ENCODE data around the gene TAOK1.
A peak's percentile ranks its signal among the peaks of the same experiment; 100 is the strongest.
"Not testable (repeated sequence)": the region's sequence is repeated elsewhere in the genome, so short reads cannot be mapped to it uniquely, and the experiment has no call there.

TAOK1 gene

DNA sequence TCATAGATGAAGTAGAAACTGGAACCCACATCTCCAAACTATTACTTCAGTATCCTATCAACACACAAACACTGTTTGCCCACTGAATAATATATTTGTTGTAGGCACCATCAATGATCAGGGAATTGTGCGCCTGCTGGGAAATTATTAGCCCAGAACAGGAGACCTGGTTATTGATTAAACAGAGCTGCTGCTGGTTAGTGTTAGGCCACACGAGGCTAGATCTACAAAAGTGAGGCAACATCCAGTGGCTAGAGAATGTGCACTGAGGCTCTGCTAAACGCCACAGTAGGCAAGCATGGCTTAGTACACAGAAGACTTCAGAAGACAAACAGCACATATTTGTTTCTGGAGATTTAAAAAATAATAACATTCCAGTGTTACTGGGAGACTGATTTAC is 165.7 kb downstream of the TAOK1 start:
- no peak for DNase-seq

GRCh38 chr17:29557085-29557738 is 167.0 kb downstream of the TAOK1 start:
- no peak for DNase-seq

GRCh38 chr17:29557739-29558116 is 167.6 kb downstream of the TAOK1 start:
- no peak for DNase-seq

DNA sequence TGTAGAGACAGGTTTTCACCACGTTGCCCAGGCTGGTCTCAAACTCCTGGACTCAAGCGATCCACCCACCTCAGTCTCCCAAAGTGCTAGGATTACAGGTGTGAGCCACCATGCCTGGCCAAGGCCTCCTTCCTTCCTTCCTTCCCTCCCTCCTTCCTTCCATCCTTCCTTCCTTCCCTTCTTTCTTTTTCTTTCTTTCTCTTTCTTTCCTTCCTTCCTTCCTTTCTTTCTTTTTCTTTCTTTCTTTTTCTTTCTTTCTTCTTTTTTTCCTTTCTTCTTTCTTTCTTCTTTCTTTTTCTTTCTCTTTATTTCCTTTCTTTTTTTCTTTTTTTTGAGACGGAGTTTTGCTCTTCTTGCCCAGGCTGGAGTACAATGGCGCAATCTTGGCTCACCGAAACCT is 168.0 kb downstream of the TAOK1 start:
- not testable (repeated sequence) for DNase-seq

DNA sequence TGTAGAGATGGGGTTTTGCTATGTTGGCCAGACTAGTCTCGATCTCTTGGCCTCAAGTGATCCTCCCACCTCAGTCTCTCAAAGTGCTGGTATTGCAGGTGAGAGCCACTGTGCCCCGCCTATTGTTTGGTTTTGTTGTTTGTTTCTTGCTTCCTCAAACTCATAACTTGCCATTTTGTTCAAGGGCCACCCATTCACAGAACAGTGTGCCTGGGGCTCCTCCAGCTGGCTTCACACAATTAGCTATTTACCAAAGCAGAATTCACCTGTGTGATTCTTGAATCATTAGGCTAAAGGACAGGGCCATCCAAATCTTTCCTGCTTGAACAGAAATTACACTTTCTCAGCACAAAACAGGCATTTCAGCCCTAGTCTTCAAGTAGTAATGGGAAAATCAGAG is 169.5 kb downstream of the TAOK1 start:
- no peak for DNase-seq

GRCh38 chr17:29560316-29560715 is 170.2 kb downstream of the TAOK1 start:
- no peak for DNase-seq

DNA sequence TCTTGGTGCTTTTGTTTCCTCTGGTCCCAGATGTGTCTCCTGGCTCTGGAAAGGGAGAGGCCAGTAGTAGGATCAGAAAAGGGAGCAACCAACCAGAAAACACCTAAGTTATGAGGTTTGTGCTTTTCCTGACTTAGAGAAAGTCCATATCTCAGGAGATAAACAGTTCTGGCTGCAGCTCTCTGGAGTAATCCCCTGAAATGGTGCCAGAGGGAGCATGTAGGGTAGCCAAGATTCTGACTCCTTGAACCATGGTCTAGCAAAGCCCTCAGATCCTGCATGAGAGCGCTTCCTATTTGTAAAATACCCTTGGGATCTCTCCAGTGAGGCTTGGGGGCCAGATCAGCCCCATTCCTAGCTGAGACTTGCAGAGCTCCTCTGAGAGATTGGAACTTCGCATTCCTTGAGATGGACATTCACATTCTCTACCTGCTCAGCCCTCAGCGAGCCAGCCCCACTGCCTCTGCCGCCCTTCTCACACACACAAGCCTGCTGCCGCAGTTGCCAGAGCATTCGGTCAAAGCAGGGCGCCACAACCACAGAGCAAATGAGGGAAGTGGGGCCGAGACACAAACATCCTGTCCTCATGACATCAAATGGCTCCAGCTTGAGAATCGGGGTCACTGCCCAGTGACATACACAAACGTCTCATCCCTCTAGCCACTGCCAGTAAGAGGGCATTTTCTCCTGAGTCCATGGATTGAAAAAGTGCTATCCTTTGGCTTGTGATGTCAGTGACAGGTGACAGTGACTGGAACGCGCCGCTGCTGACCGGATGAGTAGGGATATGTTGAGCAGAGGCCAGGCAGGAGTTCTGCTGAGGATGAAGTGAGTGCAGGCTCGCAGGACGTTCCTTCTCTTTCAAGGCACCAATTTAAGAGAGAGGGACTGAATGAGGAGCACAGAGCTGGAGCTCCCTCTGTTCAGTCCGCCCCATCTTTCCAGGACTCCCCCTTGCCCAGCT is 171.7 kb downstream of the TAOK1 start:
- DNase-seq, result no peak

- DNase-seq, result no peak
Measured at GRCh38 chr17:29562615-29563014, 172.5 kb downstream of the TAOK1 start.

DNA sequence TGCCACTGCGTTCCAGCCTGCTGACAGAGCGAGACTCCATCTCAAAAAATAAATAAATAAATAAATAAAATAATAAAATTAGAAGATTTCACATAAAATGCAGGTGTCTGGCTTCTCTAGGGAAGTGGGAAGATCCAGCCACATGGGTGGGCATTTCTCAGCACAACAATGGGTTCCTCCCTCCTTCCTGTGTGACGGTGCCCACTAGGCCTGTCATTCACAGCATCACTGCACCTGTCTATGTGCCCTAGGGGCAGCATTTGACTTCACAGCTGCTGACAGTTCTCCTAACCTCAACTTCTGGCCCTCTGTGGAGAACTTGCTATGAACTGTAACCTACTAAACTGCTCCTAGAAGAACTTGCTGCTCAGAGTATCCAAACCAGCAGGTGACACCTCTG is 173.7 kb downstream of the TAOK1 start:
- no peak for DNase-seq

DNA sequence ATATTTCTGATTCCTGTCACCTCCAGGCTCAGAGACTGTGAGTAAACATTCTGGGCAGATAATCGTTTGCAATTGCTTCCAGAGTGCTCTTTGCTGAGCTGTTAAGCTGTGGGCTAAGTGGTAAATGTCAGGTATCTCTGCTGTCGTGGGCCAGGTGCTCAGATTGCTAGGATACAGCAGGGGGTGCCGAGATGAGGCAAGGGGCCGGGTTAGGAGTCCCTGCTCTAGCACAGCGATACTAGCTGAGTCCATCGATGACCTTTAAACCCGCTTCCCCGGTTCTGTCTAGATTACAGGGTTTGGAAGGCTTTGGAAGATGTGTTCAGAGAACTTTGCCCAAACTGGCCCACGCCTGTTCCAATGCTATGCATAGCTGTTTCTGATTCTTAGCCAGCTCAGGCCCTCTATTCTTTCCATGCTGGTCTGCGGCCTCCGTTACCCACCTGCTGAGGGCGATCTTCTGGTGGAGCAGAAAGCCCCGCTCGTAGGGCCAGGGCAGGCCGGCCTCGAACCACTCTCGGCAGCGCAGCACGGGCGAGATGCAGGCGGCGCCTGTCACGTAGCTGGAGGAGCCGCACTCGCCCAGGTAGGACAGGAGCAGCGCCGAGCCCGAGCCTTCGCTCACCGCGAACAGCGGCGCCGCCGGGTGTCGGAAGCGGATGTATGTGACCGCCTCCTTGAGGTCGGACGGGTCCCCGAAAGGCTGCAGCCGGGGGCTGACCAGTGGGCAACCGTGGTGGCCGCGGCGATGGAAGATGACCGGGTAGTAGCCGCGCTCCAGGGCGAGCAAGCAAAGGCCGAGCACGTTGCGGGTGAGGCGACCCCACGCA is 175.7 kb downstream of the TAOK1 start:
- peak; percentile 10 for DNase-seq

DNA sequence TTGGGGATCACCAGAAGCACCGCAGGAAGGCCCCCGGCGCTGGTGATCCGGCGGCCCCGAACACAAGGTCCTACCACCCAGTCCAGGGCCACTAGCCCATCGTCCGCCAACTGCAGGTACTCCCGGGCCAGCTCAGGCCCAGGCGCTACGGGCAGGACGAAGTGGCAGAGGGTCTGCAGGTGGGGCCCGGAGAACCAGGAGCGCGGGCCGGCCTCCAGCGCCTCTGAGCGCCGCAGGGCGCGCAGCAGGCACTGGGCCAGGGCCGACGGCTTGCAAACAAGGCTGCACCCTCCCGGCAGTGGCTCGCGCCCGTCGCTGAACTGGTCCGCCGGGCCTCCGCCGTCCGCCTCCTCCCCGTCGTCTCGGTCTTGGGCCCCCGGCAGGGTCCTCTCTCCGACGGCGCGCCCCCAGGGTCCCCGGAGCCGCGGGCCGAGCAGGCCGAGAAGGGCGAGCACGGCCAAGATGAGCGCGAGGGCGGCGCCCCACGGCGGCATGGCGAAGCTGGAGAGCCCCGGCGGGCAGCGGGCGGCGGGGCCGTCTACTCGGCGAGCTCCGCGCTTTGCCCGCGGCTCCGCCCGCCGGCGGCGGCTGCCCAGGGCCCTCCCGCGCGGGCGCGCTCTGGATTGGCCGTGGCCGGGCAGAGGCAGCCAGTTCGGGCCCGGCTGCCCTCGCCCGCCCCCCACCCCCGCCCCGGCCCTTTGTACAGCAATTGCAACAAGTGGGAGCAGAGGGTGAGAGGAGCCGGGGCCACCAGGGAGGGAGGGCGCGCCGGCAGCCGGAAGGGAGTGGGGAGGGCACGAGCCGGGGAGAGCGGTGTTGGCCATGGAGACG is 176.5 kb downstream of the TAOK1 start, which contains the start of gene ABHD15:
Gene ABHD15 (minus strand): TSS at position 565 of the 831 bp plus-strand sequence. CDS start 71 bp downstream, at position 494.
- peak; percentile 33 for DNase-seq

GRCh38 chr17:29567304-29567553 is 177.1 kb downstream of the TAOK1 start:
- DNase-seq, result no peak

- DNase-seq, result peak; percentile 8
Measured at GRCh38 chr17:29567554-29568330, 177.6 kb downstream of the TAOK1 start.

GRCh38 chr17:29568331-29569244 is 178.4 kb downstream of the TAOK1 start, which contains the start of gene TP53I13:
Gene TP53I13, plus strand, starts transcription at chr17:29568701. Its CDS starts 58 bp downstream, at chr17:29568759.
- DNase-seq, result peak; percentile 35

DNA sequence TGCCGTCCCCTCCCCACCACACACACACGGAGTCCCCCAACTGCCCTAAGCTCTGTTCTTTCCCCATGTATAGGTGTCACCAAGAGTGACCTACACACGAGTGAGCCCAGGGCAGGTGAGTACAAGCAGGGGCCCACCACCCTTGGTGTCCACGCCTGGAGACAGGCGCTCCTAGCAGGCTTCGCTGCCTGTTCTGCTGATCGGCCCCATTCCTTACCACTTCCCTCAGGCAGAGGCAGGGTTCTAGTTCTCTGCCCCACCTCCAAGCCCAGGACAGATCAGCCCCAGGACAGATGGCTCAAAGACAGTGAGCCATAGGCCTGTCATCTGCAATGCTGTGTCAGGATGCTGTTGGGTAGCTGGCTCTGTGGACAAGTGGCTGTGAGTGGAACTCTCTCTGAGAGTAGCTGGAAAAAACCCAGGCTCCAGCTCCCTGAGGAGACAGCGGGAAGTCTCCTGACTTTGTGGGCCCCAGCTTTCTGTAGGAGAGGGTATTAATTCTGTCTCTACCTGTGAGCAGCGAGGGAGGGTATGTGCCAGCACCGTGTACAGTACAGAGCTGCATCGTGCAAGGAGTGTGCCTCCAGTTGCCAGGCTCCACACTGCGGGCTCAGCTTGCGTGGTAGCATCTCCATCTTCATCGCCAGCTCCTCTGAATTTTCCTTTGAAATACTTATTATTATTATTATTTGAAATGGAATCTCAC is 179.2 kb downstream of the TAOK1 start:
- no peak for DNase-seq

DNA sequence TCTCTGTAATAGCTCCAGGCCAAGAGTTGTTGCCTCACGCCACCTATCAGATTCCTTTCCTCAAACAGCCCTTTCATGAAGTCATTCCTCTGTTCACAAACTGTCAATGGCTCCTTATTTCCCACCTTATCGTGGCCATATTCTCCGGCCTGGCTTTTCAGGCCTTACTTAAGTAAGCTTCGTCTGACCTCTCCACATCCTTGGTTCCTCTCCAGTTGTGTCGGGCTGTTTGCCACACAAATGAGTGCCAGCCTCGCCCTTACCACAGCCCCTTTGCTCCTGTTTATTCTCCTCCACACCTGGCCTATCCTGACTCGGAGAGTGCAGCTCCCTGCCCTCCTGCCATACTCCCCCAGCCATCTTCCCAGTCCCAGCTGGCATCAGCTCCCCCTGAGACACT is 180.4 kb downstream of the TAOK1 start:
- no peak for DNase-seq

DNA sequence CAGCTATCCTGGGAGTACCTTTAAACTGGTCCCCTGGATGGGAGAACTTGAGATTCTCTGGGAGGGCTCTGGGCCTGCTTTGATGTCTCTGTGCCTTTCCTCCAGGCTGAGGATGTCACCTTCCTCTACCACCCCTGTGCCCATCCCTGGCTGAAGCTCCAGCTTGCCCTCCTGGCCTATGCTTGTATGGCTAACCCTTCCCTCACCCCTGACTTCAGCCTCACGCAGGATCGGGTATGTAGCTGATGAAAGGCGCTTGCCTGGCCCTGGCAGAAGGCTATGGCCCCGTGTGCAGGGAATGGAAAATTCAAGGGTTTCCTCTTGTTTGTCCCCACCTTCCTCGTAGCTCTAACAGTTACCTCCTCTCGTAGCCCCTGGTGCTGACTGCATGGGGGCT is 181.3 kb downstream of the TAOK1 start:
- DNase-seq, result no peak

DNA sequence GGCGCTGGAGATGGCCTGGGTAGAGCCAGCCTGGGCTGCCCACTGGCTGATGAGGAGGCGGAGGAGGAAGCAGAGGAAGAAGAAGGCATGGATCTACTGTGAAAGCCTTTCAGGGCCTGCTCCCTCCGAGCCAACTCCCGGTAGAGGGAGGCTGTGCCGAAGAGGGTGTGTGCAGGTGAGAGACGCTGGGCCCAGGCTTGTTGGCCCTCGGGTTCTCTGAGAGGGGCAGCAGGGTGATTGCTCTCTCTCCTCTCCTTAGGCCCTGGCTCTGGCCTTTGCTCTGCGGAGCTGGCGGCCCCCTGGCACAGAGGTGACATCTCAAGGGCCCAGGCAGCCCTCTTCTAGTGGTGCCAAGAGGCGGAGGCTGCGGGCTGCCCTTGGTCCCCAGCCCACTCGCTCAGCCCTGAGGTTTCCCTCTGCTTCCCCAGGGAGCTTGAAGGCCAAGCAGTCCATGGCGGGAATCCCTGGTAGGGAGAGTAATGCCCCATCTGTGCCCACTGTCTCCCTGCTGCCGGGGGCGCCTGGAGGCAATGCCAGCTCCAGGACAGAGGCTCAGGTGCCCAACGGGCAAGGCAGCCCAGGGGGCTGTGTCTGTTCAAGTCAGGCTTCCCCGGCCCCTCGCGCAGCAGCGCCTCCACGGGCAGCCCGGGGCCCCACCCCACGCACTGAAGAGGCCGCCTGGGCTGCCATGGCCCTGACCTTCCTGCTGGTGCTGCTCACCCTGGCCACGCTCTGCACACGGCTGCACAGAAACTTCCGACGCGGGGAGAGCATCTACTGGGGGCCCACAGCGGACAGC is 181.9 kb downstream of the TAOK1 start:
- DNase-seq, result no peak

Data from SHP77 treated with DMSO at 0.1 percent for 48 hours (cell line).